NOMO-1 (cell line): ENCODE measurements around the gene ELAC1.
"Not testable (repeated sequence)": the region's sequence is repeated elsewhere in the genome, so short reads cannot be mapped to it uniquely, and the experiment has no call there.

Experiments
- DNase-seq, 2 experiments: peaks; one replicate each; lab custom pipeline; 2025; ENCODE audit not compliant: unreplicated experiment in 2 of 2; lab: John Stamatoyannopoulos, UW

Gene ELAC1

GRCh38 chr18:50967714-50968661 is at the start of gene ELAC1:
Gene ELAC1 (plus strand): TSS chr18:50968040. CDS start chr18:50974405, 6,365 bp downstream.
- DNase-seq = peak; percentile 48 to 68

GRCh38 chr18:50918153-50918552 is 49.7 kb upstream of the ELAC1 start:
- DNase-seq = no peak

GRCh38 chr18:50924372-50924771 is 43.5 kb upstream of the ELAC1 start:
- DNase-seq = no peak

- DNase-seq = no peak
These were observed 41.3 kb upstream of the ELAC1 start for GRCh38 chr18:50926521-50926920.

- DNase-seq = no peak
These were observed 39.3 kb upstream of the ELAC1 start for GRCh38 chr18:50928551-50928950.

- DNase-seq = no peak
These were observed 34.2 kb upstream of the ELAC1 start for GRCh38 chr18:50933684-50934083.

- DNase-seq = no peak
These were observed 33.2 kb upstream of the ELAC1 start for GRCh38 chr18:50934545-50935211.

GRCh38 chr18:50935493-50936191 is 32.2 kb upstream of the ELAC1 start:
- DNase-seq = no peak

- DNase-seq = no peak
These were observed 30.7 kb upstream of the ELAC1 start for GRCh38 chr18:50937183-50937582.

GRCh38 chr18:50938912-50939311 is 28.9 kb upstream of the ELAC1 start:
- DNase-seq = no peak

- peak; percentile 67 to 76 for DNase-seq
These were observed 23.5 kb upstream of the ELAC1 start for GRCh38 chr18:50944245-50944932.

GRCh38 chr18:50945918-50946317 is 21.9 kb upstream of the ELAC1 start:
- not testable (repeated sequence) for DNase-seq

- no peak for DNase-seq
These were observed 19.9 kb upstream of the ELAC1 start for GRCh38 chr18:50947899-50948298.

- no peak for DNase-seq
These were observed 18.7 kb upstream of the ELAC1 start for GRCh38 chr18:50949185-50949584.

GRCh38 chr18:50950626-50951025 is 17.2 kb upstream of the ELAC1 start:
- no peak for DNase-seq

- DNase-seq = no peak
These were observed 14.0 kb upstream of the ELAC1 start for GRCh38 chr18:50953822-50954221.

- no peak for DNase-seq
These were observed 12.6 kb upstream of the ELAC1 start for GRCh38 chr18:50955253-50955652.

- DNase-seq = no peak
These were observed 11.7 kb upstream of the ELAC1 start for GRCh38 chr18:50956116-50956515.

GRCh38 chr18:50961974-50962373 is 5.9 kb upstream of the ELAC1 start:
- DNase-seq = no peak

GRCh38 chr18:50969448-50969847 is 1.6 kb downstream of the ELAC1 start:
- DNase-seq = no peak

- no peak for DNase-seq
These were observed 2.2 kb downstream of the ELAC1 start for GRCh38 chr18:50970006-50970405.
